Measurements from ENCODE around the gene PRRX2.

GRCh38 chr9:129713402-129713679 lies 47.9 kb downstream of the PRRX2 start:
- TF ChIP-seq CTCF (IDR thresholded peaks at IDR 0.05) = no peak
- TF ChIP-seq POLR2A (IDR thresholded peaks at IDR 0.05) = no peak
